Hippocampal formation (tissue), 2 donors: ENCODE measurements around the gene SMAP1.
A peak's percentile ranks its signal among the peaks of the same experiment; 100 is the strongest.

Source experiments
- DNase-seq, 2 donors: peaks; one replicate each; lab custom pipeline; 2025; lab: John Stamatoyannopoulos, UW

The SMAP1 gene

GRCh38 chr6:70667711-70668498 is at the start of gene SMAP1:
SMAP1 (plus strand) TSS chr6:70667883; CDS start chr6:70668024, 141 bp downstream.
- peak; percentile 73 to 89 for DNase-seq

DNA sequence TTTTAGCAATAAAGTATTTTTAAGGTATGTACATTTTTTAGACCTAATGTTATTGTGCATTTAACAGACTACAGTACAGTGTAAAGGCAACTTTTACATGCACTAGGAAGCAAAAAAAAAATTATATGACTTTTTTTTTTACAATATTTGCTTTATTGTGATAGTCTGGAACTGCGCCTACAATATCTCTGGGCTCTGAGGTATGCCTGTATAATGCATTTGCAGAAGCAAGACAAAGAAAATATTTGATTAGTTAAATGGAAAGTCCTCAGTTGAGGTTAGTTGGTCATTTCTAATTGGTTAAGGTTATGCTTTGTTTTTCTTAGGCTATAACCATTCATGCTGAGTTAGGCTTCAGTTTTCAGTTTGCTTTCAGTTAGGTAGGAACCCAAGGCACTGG is 46.9 kb upstream of the SMAP1 start:
- no peak for DNase-seq

DNA sequence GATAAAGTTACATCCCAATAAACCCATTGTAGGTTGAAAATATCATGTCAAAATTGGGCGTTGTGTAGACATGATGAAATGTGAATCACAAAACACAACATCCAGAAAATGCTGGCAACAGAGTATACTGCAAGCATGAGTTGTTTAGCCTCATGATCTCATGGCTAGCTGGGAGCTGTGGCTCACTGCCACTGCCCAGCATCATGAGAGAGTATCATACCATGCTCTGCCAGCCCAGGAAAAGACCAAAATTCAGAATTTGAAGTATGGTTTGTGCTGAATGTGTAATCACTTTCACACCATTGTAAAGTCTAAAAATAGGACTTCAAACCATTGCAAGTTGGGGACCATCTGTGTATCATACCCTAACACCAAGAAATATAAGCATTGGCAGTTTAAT is 45.2 kb upstream of the SMAP1 start:
- DNase-seq, result no peak

DNA sequence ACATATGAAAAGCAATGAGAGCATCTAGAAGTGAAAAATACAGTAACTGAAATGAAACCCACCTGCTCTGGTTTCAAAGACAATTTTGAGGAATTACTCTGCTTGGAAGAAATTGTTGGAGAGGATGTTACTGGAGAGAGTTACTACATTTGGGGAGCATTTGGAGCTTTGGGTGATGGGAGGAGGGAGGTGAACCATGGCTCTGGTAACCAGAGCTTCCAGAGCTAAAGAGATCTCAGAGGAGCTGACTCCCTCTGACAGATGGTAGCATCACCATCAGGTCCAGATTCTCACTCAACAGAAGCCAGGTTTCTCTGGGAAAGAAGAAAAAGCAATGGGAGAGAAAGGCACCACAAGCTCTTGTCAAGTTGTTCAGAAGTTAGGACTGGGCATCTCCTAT is 42.2 kb upstream of the SMAP1 start:
- peak in 1 of 2 donors; percentile 14 for DNase-seq

- no peak for DNase-seq
These were observed 40.0 kb upstream of the SMAP1 start for GRCh38 chr6:70627500-70628254.

- no peak for DNase-seq
These were observed 37.8 kb upstream of the SMAP1 start for GRCh38 chr6:70629929-70630328.

GRCh38 chr6:70633870-70634269 is 33.8 kb upstream of the SMAP1 start:
- no peak for DNase-seq

DNA sequence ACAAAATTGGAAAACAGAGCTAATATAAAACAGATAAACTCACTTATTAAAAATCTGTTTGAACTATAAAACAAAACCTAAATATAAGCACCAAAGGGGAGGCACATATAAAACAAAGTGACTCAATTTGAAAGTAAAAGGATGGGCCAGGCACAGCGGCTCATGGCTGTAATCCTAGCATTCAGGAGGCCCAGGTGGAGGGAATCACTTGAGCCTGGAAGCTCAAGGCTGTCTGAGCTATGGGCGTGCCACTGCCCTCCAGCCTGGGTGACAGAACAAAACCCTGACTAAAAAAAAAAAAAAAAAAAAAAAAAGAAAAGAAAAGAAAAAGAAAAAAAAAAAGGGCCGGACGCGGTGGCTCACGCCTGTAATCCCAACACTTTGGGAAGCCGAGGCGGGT is 31.1 kb upstream of the SMAP1 start:
- no peak for DNase-seq

GRCh38 chr6:70638468-70638867 is 29.2 kb upstream of the SMAP1 start:
- DNase-seq, result no peak

- no peak for DNase-seq
These were observed 16.3 kb upstream of the SMAP1 start for GRCh38 chr6:70651326-70651905.

- DNase-seq, result no peak
These were observed 15.5 kb upstream of the SMAP1 start for GRCh38 chr6:70652216-70652615.

GRCh38 chr6:70657706-70658105 is 10.0 kb upstream of the SMAP1 start:
- no peak for DNase-seq

DNA sequence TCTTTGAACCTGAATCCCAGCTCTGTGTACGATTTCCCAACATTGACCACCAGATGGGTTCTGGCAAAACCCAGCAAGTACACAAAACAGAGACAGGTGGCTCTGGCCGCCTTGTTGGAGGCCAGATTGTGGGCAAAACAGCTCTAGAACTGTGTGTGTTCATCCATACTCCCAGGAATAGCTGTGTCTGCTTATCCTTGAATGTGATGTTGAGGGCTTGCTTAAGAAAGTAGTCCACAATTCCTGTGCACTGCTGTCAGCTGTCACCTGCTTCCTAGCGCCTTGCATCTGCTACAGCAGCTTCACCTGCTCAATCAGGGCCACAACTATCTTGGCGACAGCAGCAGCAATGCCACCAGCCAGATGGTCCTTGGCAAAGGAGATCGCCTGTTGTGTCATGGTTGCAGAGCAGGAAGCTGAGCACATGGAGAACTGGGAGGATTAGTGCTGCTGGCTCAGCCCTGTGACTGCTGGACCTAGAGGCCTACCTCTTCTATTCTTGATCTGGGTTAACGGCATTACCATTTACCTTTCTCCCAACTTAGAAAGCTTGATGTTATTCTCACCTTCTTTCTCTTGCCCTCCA is 3.7 kb upstream of the SMAP1 start:
- DNase-seq, result peak in 1 of 2 donors; percentile 22

DNA sequence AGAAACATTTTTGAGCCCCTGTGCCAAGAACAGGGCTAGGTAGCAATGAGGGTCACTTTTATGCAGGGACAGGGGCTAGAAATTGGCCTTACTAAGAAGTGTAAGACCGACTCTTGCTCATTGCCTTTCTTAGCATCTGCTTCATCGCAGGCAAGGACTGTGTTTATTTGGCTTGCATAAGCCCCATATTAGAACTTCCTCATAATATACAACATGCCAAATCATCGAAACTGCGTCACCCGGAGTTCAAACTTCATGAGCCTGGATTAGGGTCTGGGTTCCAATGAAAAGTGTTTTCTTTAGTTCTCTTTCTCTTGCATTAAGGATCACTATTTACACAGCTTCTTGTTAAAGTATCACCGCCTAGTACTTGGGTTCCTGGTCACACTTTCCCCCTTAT is 977 bp upstream of the SMAP1 start:
- no peak for DNase-seq

GRCh38 chr6:70667256-70667710 is 400 bp upstream of the SMAP1 start:
- no peak for DNase-seq

- DNase-seq, result no peak
These were observed 773 bp downstream of the SMAP1 start for GRCh38 chr6:70668499-70668812.

GRCh38 chr6:70669133-70669532 is 1.4 kb downstream of the SMAP1 start:
- DNase-seq, result no peak

- no peak for DNase-seq
These were observed 4.9 kb downstream of the SMAP1 start for GRCh38 chr6:70672549-70672948.

- no peak for DNase-seq
These were observed 5.4 kb downstream of the SMAP1 start for GRCh38 chr6:70673054-70673453.

DNA sequence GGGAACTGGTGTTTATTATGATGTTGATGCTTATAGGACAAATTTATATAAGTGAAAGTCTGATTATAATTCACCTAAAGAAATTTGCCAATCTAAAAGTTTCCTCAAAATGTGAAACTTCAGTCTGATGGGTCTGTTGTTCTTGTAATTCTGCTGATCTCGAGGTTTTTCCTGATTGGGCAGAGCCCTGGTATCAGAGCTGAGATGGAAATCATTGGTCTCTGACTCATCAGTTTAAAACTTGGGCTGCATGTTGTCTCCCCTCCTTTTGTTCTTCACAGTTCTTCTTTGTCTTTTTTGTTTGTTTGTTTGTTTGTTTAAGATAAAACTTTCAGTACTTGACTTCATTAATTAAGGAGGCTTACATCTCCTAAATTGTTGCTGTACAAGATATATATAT is 5.9 kb downstream of the SMAP1 start:
- no peak for DNase-seq

DNA sequence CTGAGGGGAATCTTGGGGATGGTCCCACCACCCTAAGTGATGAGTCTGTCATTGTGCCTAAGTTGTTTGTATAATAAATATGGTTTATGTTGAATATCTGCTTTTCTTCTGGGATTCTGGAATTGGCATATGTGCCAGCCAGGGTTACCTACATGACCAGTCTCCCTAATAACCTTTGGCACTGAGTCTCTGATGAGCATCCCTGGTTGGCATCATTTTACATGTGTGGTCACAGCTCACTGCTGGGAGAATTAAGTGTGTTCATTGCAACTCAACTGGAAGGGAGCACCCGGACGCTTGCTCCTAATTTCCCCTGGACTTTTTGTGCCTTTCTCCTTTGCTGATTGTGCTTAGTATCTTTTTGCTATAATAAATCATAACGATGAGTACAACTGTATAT is 8.1 kb downstream of the SMAP1 start:
- DNase-seq, result no peak

DNA sequence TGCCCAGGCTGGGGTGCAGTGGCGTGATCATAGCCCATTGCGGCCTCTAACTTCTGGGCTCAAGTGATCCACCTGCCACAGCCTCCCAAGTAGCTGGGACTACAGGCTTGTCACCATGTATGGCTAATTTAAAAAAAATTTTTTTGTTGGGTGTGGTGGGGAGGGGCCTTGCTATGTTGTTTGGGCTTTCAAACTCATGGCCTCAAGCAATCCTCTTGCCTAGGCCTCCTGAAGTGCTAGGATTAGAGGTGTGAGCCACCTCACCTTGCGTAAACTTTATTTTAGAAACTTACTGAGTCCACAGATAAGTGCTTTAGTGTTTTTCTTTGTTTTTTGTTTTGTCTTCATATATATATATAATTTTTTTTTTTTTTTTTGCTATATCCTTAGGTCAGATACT is 9.1 kb downstream of the SMAP1 start:
- DNase-seq, result no peak

DNA sequence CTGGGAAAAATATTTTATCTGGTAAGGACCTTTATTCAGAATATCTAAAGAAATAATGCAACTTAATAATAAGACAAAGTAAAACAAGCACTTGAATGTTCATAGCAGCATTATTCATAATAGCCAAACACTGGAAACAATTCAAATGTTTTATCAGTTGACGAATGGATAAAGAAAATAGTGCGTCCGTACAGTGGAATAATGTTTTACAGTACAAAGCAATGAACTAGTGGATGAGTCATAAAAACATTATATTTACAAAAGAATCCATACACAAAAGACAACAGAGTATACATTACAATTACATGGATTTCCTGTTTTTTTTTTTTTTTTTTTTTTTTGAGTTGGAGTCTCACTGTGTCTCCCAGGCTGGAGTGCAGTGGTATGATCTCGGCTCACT is 12.7 kb downstream of the SMAP1 start:
- DNase-seq, result no peak
